PC-3 (cell line): ENCODE results near the gene MAP2. TPM values are rescaled to one million over a fixed set of nuclear protein-coding genes. Genes with fewer than 3 reads are reported as not detected.

ENCODE experiments used
- ATAC-seq: fragments of 200-7000 bp; cut with Tn5 transposase; 2 replicates; pipeline ENCODE4 v1.9.1; 2020; ENCODE audit warnings: mild to moderate bottlenecking, moderate library complexity
- BruUV-seq: library from RNA; stranded (reverse); fragments of 400-500 nt; replicated peaks from 2 replicates; lab custom pipeline; 2021; lab: Mats Ljungman, UMichigan
- CTCF ChIA-PET: fragments of 300-600 bp; sonication (Branson Sonifier 250); formaldehyde crosslinking; loops from one replicate; lab custom pipeline; 2022; ENCODE audit warnings: antibody characterized with exemption; lab: Charles Lee
- POLR2A ChIA-PET: fragments of 300-600 bp; sonication (Branson Sonifier 250); formaldehyde crosslinking; loops from one replicate; lab custom pipeline; 2022; ENCODE audit warnings: antibody characterized with exemption; ENCODE audit not compliant: unreplicated experiment; lab: Charles Lee
- DNase-seq: peaks from one replicate; pipeline ENCODE4 v3.0.0-alpha.2; 2015
- H2AFZ ChIP-seq: fragments of 300-600 bp; sonication (generic); 2 replicates; pipeline ENCODE4 v1.6.0; 2016; ENCODE audit warnings: antibody characterized with exemption, low read length
- H3F3A ChIP-seq: fragments of 300-600 bp; sonication (generic); one replicate; pipeline ENCODE4 v1.6.0; 2017; ENCODE audit warnings: antibody characterized with exemption, low read length, control low read depth, mild to moderate bottlenecking; ENCODE audit not compliant: unreplicated experiment
- H3K27ac ChIP-seq: fragments of 300-600 bp; sonication (generic); 2 replicates; pipeline ENCODE4 v1.5.1; 2016; ENCODE audit warnings: mild to moderate bottlenecking, low read length
- H3K27me3 ChIP-seq: fragments of 300-600 bp; sonication (generic); 2 replicates; pipeline ENCODE4 v1.6.1; 2016; ENCODE audit warnings: low read length, mixed read lengths
- H3K36me3 ChIP-seq: fragments of 300-600 bp; sonication (generic); 2 replicates; pipeline ENCODE4 v1.6.1; 2016; ENCODE audit warnings: low read depth, mixed run types, low read length, mixed read lengths
- H3K4me1 ChIP-seq: fragments of 300-600 bp; sonication (generic); 2 replicates; pipeline ENCODE4 v1.5.1; 2016; ENCODE audit warnings: low read length; ENCODE audit not compliant: insufficient read depth
- H3K4me2 ChIP-seq: fragments of 300-600 bp; sonication (generic); 2 replicates; pipeline ENCODE4 v1.6.0; 2016; ENCODE audit warnings: low read length
- H3K4me3 ChIP-seq: fragments of 300-600 bp; sonication (generic); 2 replicates; pipeline ENCODE4 v1.5.1; 2016; ENCODE audit warnings: mild to moderate bottlenecking, low read length, mixed read lengths
- H3K79me2 ChIP-seq: fragments of 300-600 bp; sonication (generic); 2 replicates; pipeline ENCODE4 v1.6.1; 2017; ENCODE audit warnings: low read length, mixed read lengths
- H3K9ac ChIP-seq: fragments of 300-600 bp; sonication (generic); 2 replicates; pipeline ENCODE4 v1.6.0; 2016; ENCODE audit warnings: mild to moderate bottlenecking, low read length
- H3K9me2 ChIP-seq: fragments of 300-600 bp; sonication (generic); replicated peaks from 2 replicates; pipeline ENCODE4 v1.6.1; 2016; ENCODE audit warnings: mixed run types, low read length, mixed read lengths
- H3K9me3 ChIP-seq: fragments of 300-600 bp; sonication (generic); 2 replicates; pipeline ENCODE4 v1.6.1; 2016; ENCODE audit warnings: low read length, mixed read lengths
- H4K20me1 ChIP-seq: fragments of 300-600 bp; sonication (generic); 2 replicates; pipeline ENCODE4 v1.6.1; 2016; ENCODE audit warnings: low read length, mixed read lengths
- EZH2 ChIP-seq: fragments of 300-600 bp; sonication (generic); IDR thresholded peaks from one replicate; pipeline ENCODE4 v1.6.1; 2017; ENCODE audit warnings: antibody characterized with exemption, mild to moderate bottlenecking, low read length; ENCODE audit not compliant: unreplicated experiment
- EZH2phosphoT487 ChIP-seq: fragments of 300-600 bp; sonication (generic); IDR thresholded peaks from 2 replicates; pipeline ENCODE4 v1.6.1; 2018; ENCODE audit warnings: mild to moderate bottlenecking, antibody characterized with exemption, low read length, borderline replicate concordance
- intact Hi-C: fragments of 100-400 bp; cut with micrococcal nuclease; formaldehyde crosslinking; loops from 2 replicates; pipeline ENCODE4 v1.9.0; 2023
- total RNA-seq: library from RNA; depleted of rRNA; stranded (reverse); fragments of >200 nt; gene quantifications from 2 replicates; pipeline ENCODE4 v1.2.3, GENCODE V29; 2014
- TF ChIP-seq, protein P1 (sequence below): fragments of 300-600 bp; sonication (generic); conservative IDR thresholded peaks from 2 replicates; pipeline ENCODE4 v1.5.1; 2017; ENCODE audit warnings: antibody characterized with exemption, low read depth, mild to moderate bottlenecking, low read length

The MAP2 gene
- total RNA-seq, 1 experiment from 2014 or later: 2.1 TPM

DNA sequence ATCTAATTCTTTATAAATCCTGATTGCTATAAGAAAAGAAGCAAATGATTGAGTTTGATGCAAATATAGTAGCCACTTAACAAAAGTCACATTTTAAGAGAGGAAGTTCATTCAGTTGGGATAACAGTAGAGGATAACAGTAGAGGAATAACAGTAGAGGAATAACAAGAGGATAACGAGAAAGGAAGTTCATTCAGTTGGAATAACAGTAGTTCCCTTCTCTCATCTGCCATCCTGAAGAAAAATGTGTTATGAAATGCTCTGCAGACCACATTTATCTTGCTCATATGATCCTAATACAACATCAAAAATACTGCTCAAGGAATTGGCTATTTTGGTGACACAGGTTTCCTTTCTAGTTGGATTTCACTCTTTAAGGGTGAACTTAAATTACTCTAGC is 242.4 kb downstream of the MAP2 start:
- Histone ChIP-seq H3K27me3 (peaks cover 25% of the 10 kb centered on the region), H3K4me1 (peaks cover 8% of the 10 kb centered on the region; the same call in 1 of the 2 replicates), H3F3A (no peaks in the 10 kb centered on the region), H3K79me2 (no peaks in the 10 kb centered on the region), H3K9me3 (no peaks in the 10 kb centered on the region), H4K20me1 (no peaks in the 10 kb centered on the region), H3K4me2 (no peak overlapping the region), H3K9ac (no peak overlapping the region), H3K4me3 (no peak overlapping the region), H3K27ac (no peak overlapping the region), H3K9me2 (no peaks in the 10 kb centered on the region), H3K36me3 (no peaks in the 10 kb centered on the region), H2AFZ (no peak overlapping the region)
- BruUV-seq: no TSS peak
- DNase-seq (no peak), ATAC-seq (no peak)
- no peak for TF ChIP-seq EZH2phosphoT487
- TF ChIP-seq EZH2: no peak
- TF ChIP-seq, protein P1, sequence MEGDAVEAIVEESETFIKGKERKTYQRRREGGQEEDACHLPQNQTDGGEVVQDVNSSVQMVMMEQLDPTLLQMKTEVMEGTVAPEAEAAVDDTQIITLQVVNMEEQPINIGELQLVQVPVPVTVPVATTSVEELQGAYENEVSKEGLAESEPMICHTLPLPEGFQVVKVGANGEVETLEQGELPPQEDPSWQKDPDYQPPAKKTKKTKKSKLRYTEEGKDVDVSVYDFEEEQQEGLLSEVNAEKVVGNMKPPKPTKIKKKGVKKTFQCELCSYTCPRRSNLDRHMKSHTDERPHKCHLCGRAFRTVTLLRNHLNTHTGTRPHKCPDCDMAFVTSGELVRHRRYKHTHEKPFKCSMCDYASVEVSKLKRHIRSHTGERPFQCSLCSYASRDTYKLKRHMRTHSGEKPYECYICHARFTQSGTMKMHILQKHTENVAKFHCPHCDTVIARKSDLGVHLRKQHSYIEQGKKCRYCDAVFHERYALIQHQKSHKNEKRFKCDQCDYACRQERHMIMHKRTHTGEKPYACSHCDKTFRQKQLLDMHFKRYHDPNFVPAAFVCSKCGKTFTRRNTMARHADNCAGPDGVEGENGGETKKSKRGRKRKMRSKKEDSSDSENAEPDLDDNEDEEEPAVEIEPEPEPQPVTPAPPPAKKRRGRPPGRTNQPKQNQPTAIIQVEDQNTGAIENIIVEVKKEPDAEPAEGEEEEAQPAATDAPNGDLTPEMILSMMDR: no peak
- POLR2A ChIA-PET: no interaction called here
- intact Hi-C loops: no loop called here
- CTCF ChIA-PET: no interaction called here

DNA sequence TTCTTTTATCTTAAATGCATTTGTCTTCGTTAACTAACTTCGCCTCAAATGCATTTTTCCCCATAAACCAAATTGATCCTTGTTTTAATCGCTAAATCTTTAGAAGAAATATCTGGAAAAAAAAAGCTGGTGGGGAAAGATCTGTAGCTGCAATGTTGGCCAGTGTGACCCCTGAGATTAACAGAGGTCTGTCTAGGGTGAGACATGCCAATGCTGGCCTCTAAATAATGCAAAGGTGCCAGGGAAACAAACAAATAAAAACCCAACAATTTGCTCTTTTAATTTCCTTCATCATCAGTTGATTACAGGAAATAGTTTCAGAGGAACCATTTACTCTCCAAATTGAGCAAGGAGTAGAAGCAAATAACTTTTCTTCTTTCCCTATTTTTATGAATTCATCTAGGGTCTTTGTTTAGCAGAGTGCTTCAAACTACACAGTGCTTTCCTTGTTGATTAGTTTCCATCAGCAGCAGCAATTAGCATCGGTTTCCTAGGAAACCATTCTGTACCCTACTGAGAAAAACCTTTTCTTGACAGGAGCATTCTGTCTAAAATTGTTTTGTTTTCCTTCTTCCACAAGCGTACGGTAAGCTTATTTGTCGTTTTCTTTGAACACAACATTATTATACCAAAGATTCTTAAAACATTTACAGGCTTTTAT is 247.3 kb downstream of the MAP2 start:
- Histone ChIP-seq H3K79me2 (no peaks in the 10 kb centered on the region), H3K36me3 (no peaks in the 10 kb centered on the region), H3K27ac (no peak overlapping the region), H3K9me2 (no peaks in the 10 kb centered on the region), H3K27me3 (peaks cover 31% of the 10 kb centered on the region), H3K4me1 (no peaks in the 10 kb centered on the region), H3K4me3 (no peak overlapping the region), H3F3A (no peaks in the 10 kb centered on the region), H3K4me2 (no peak overlapping the region), H3K9me3 (no peaks in the 10 kb centered on the region), H2AFZ (no peak overlapping the region), H4K20me1 (no peaks in the 10 kb centered on the region), H3K9ac (no peak overlapping the region)
- TF ChIP-seq EZH2: no peak
- TF ChIP-seq, protein P1: no peak
- TF ChIP-seq EZH2phosphoT487: no peak
- CTCF ChIA-PET: no interaction called here
- no peak for DNase-seq
- ATAC-seq: no peak
- BruUV-seq: no TSS peak
- POLR2A ChIA-PET: no interaction called here
- intact Hi-C loops: no loop called here

DNA sequence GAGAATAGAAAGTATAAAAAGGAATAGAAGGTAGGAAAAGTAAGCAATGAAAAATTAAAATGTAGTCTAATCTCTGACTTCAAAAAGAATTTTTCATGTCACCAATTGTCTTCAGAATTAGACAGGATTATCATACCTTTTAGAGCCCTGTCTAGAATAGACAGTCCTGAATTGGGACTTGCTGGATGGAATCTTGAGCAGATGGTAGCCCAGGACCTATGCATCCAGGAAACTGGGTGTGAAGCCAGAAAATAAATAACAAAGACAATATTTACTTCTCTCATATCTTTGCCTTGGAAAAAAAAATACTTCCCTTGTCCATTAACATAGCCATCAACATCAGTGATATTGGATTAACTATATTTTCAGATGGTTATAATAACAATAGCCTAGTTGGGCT is 250.0 kb downstream of the MAP2 start:
- TF ChIP-seq, protein P1: no peak
- no peak for TF ChIP-seq EZH2
- no peak for TF ChIP-seq EZH2phosphoT487
- Histone ChIP-seq H3K4me3 (no peak overlapping the region), H4K20me1 (no peaks in the 10 kb centered on the region), H3K27ac (no peak overlapping the region), H3K4me2 (no peak overlapping the region), H2AFZ (no peak overlapping the region), H3K27me3 (peaks cover 23% of the 10 kb centered on the region), H3K9ac (no peak overlapping the region), H3F3A (no peaks in the 10 kb centered on the region), H3K36me3 (no peaks in the 10 kb centered on the region), H3K9me3 (no peaks in the 10 kb centered on the region), H3K79me2 (no peaks in the 10 kb centered on the region), H3K4me1 (no peaks in the 10 kb centered on the region), H3K9me2 (no peaks in the 10 kb centered on the region)
- CTCF ChIA-PET: no interaction called here
- no TSS peak for BruUV-seq
- intact Hi-C loops: no loop called here
- POLR2A ChIA-PET: no interaction called here
- no peak for DNase-seq
- ATAC-seq: no peak
